GM10266 (cell line): Measurements from ENCODE around the gene POLDIP3.

Experiments
- DNase-seq: peaks from one replicate; pipeline ENCODE4 v3.0.0; 2012; ENCODE audit errors: extremely low spot score
- CTCF ChIP-seq: IDR thresholded peaks from 2 replicates; pipeline ENCODE4 v1.5.1; 2012; ENCODE audit warnings: mild to moderate bottlenecking, low read depth; ENCODE audit not compliant: control insufficient read depth, insufficient read depth; ENCODE audit errors: missing control alignments

POLDIP3 gene, protein sequence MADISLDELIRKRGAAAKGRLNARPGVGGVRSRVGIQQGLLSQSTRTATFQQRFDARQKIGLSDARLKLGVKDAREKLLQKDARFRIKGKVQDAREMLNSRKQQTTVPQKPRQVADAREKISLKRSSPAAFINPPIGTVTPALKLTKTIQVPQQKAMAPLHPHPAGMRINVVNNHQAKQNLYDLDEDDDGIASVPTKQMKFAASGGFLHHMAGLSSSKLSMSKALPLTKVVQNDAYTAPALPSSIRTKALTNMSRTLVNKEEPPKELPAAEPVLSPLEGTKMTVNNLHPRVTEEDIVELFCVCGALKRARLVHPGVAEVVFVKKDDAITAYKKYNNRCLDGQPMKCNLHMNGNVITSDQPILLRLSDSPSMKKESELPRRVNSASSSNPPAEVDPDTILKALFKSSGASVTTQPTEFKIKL

DNA sequence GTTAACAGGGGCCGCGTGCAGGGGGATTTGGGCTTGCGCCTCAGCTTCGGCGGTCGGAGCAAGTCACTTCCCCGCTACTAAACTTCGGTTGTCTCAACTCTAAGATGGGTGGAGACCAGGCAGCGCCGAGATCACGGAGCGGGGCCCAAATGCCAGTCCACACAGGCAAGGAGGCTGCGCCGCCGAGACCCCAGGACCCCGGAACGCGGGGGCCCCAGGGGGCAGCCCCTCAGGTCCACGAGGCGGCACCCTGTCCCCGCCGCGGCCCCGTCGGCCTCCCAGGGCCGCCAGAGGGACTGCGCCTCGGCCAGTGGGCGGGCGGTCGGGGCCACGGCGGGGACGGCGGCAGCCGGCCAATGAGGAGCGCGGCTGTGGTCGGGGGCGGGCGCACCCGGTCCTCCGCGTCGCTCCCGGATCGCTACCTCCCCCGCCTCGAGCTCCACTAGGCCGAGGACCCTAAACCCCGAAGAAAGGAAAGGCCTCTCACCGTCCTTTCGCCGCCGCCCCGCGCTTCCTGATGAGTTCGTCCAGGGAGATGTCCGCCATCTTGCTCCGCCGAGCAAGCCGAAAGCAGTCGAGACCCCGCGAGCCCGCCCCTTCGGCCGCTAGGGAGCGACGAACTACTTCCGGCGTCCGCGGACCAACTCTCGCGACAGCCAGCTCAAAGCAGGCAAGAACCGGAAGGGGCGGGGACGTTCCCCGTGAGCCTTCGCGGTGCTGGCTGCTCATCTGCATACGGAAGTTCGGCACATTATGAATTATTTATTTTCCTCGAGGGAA, at the start of gene POLDIP3:
POLDIP3 (minus strand) TSS at position 572 of the 780 bp plus-strand sequence; CDS start at position 546, 26 bp downstream.
- DNase-seq = peak; percentile 99
- peak; percentile 33 for TF ChIP-seq CTCF

- peak; percentile 85 for TF ChIP-seq CTCF
- DNase-seq = peak; percentile 87
Observed at GRCh38 chr22:42661985-42662831, 47.5 kb upstream of the POLDIP3 start.

DNA sequence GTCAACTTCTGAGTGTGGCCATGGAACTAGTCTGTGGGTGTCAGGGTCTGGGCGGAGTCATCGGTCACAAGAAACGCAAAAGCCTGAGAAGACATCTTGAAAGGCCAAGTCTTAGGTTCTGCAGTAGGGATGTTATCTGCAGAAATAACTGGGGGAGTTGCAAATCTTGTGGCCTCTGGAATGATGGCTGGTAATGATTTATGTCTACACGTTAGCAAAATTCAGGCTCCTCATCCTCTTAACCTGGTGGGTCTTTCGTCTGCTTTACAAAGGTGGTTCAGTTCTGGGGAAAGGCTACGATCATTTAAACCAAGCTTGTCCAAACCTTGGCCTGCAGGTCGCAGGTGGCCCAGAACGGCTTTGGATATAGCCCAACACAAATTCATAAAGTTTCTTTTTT, 41.9 kb upstream of the POLDIP3 start:
- TF ChIP-seq CTCF = no peak
- DNase-seq = no peak

DNA sequence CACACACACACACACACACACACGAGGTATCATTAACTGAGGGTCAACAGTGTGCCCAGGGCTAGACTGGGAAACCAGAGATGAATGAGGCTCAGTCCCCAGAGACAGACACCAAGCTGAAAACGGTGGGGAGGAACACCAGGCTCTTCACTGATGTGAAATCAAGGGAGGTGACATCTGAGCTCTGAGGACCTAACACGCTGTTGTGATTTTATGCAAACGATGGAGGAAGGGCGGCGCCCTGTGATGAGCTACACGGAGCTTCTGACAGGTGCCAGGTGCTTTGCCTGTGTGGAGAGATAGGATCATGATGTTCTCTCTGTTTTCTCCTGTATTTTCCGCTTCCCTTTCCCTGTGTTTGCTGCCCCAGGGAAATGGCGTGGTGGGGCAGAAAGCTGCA, 41.0 kb upstream of the POLDIP3 start:
- no peak for TF ChIP-seq CTCF
- peak; percentile 55 for DNase-seq

DNA sequence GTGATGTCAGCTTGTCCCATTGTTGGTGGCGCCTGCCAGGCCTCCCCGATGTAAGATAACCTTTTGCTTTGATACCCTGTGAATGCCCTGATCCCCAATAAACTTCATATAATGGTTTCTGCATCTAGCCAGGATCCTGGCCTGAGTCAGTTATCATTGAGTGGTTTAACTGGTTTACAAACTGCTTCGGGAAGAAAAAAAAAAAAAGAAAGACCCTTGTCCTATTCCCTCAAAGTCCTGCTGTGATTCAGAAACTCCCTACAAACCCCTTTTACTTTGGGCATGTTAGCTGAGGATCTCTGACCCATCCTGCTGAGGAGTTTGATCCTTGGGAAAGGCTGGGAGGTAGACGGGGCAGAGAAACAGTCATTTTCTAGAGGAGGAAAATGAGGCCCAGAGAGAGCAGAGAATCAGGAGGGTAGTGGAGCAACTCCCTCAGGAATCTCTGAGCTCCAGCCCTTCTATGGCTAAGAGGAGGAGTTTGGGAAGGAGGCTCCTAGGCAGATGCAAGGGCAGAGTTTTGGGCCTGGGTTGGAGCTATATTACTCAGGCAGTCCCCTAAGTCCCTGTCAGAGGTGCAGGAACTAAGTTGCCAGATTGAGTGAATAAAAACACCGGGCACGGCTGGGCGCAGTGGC, 39.9 kb upstream of the POLDIP3 start:
- no peak for TF ChIP-seq CTCF
- DNase-seq = no peak

DNA sequence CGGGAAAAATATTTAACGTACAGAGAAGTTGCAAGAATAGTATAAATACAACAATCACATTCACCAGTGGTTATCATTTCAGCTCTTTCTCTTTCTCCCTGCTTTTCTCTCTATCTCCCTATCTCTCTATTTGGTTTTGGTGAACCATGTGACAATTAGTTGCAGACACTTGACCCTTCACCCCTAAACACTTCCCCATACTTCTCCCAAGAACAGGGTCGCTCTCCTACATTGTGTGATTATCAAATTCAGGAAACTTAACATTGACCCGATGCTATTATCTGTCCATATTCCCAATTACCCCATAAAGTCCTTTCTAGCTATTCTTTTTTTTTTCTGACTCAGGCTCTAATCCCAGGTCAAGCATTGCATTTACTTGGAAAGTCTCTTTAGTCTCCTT, 39.3 kb upstream of the POLDIP3 start:
- TF ChIP-seq CTCF = no peak
- DNase-seq = no peak
